Measurements from ENCODE around the gene ITGB2. TPM values are rescaled to one million over a fixed set of nuclear protein-coding genes. Genes with fewer than 3 reads are reported as not detected.

ITGB2 gene
- total RNA-seq, 1 donor from 2014 or later = 84.5 TPM

GRCh38 chr21:44846485-44847260 is 74.0 kb downstream of the ITGB2 start:
- peak; percentile 48 for DNase-seq (ENCODE audit: low spot score)

- DNase-seq (ENCODE audit: low spot score) = no peak
Observed at GRCh38 chr21:44846224-44846484, 74.5 kb downstream of the ITGB2 start.

- DNase-seq (ENCODE audit: low spot score) = peak; percentile 46
Observed at GRCh38 chr21:44845418-44846223, 75.1 kb downstream of the ITGB2 start.

GRCh38 chr21:44844256-44844655 is 76.4 kb downstream of the ITGB2 start:
- DNase-seq (ENCODE audit: low spot score) = no peak

GRCh38 chr21:44842721-44843445 is 77.8 kb downstream of the ITGB2 start:
- DNase-seq (ENCODE audit: low spot score) = no peak

GRCh38 chr21:44842087-44842486 is 78.6 kb downstream of the ITGB2 start:
- DNase-seq (ENCODE audit: low spot score) = no peak

- DNase-seq (ENCODE audit: low spot score) = no peak
Observed at GRCh38 chr21:44840771-44841170, 79.9 kb downstream of the ITGB2 start.

- DNase-seq (ENCODE audit: low spot score) = no peak
Observed at GRCh38 chr21:44838951-44839350, 81.7 kb downstream of the ITGB2 start.

- no peak for DNase-seq (ENCODE audit: low spot score)
Observed at GRCh38 chr21:44838039-44838895, 82.4 kb downstream of the ITGB2 start.

GRCh38 chr21:44837537-44837936 is 83.2 kb downstream of the ITGB2 start:
- no peak for DNase-seq (ENCODE audit: low spot score)

GRCh38 chr21:44836666-44837471 is 83.8 kb downstream of the ITGB2 start:
- DNase-seq (ENCODE audit: low spot score) = peak; percentile 53

GRCh38 chr21:44836349-44836665 is 84.4 kb downstream of the ITGB2 start:
- DNase-seq (ENCODE audit: low spot score) = no peak

Other genes starting within 250 kb of the ITGB2 start
- not detected for gene KRTAP12-1, start 238.7 kb downstream of the ITGB2 start, total RNA-seq
- gene KRTAP10-12, start 223.7 kb downstream of the ITGB2 start, total RNA-seq = not detected
- gene TSPEAR, start 209.3 kb downstream of the ITGB2 start, total RNA-seq = 0.06 TPM
- 74.4 TPM for gene UBE2G2, start 119.1 kb downstream of the ITGB2 start, total RNA-seq
- gene SUMO3, start 102.8 kb downstream of the ITGB2 start, total RNA-seq = 70.5 TPM
- 295 TPM for gene PTTG1IP, start 47.2 kb downstream of the ITGB2 start, total RNA-seq
- gene SLX9, start 19.1 kb upstream of the ITGB2 start, total RNA-seq = 34.6 TPM
- gene ADARB1, start 153.7 kb upstream of the ITGB2 start, total RNA-seq = 32.5 TPM

All from mucosa of gallbladder (tissue), 1 donor.